HG03457 (cell line): ENCODE data around the gene TLE5.

Experiments used
- ATAC-seq: cut with Tn5 transposase; IDR thresholded peaks from one replicate; pipeline ENCODE4 v1.9.1; 2021; ENCODE audit warnings: moderate number of reproducible peaks; ENCODE audit not compliant: unreplicated experiment

The TLE5 gene

GRCh38 chr19:3003046-3003445, 59.2 kb downstream of the TLE5 start:
- ATAC-seq, result no peak
